ENCODE measurements around the gene ADARB2.

Gene ADARB2

GRCh38 chr10:1632596-1632995 is 104.7 kb downstream of the ADARB2 start:
- DNase-seq (ENCODE audit: extremely low read depth, low read depth): no peak
- no peak for TF ChIP-seq CTCF (IDR thresholded peaks at IDR 0.05; ENCODE audit: low read depth, low read length)

GRCh38 chr10:1632141-1632540 is 105.2 kb downstream of the ADARB2 start:
- no peak for DNase-seq (ENCODE audit: extremely low read depth, low read depth)
- no peak for TF ChIP-seq CTCF (IDR thresholded peaks at IDR 0.05; ENCODE audit: low read depth, low read length)

GRCh38 chr10:1631282-1631681 is 106.0 kb downstream of the ADARB2 start:
- no peak for TF ChIP-seq CTCF (IDR thresholded peaks at IDR 0.05; ENCODE audit: low read depth, low read length)
- DNase-seq (ENCODE audit: extremely low read depth, low read depth): no peak

- no peak for DNase-seq (ENCODE audit: extremely low read depth, low read depth)
- TF ChIP-seq CTCF (IDR thresholded peaks at IDR 0.05; ENCODE audit: low read depth, low read length): no peak
These were observed 107.0 kb downstream of the ADARB2 start for GRCh38 chr10:1630304-1630703.

GRCh38 chr10:1629326-1630198 is 107.8 kb downstream of the ADARB2 start:
- DNase-seq (ENCODE audit: extremely low read depth, low read depth): no peak
- no peak for TF ChIP-seq CTCF (IDR thresholded peaks at IDR 0.05; ENCODE audit: low read depth, low read length)

GRCh38 chr10:1628757-1629156 is 108.6 kb downstream of the ADARB2 start:
- no peak for DNase-seq (ENCODE audit: extremely low read depth, low read depth)
- TF ChIP-seq CTCF (IDR thresholded peaks at IDR 0.05; ENCODE audit: low read depth, low read length): no peak

- no peak for TF ChIP-seq CTCF (IDR thresholded peaks at IDR 0.05; ENCODE audit: low read depth, low read length)
- DNase-seq (ENCODE audit: extremely low read depth, low read depth): no peak
These were observed 109.4 kb downstream of the ADARB2 start for GRCh38 chr10:1627945-1628344.
